GM18951 (cell line): Measurements from ENCODE around the gene ZNF609.

ENCODE experiments used
- POLR2A ChIP-seq: IDR thresholded peaks from 4 replicates; pipeline ENCODE4 v1.6.1; 2011; ENCODE audit warnings: mild to moderate bottlenecking; ENCODE audit not compliant: insufficient read length, insufficient read depth; ENCODE audit errors: extremely low read depth
- in situ Hi-C: fragments of 300-500 bp; cut with MboI; formaldehyde crosslinking; loops from one replicate; pipeline ENCODE4 v1.12.0; 2022; ENCODE audit warnings: low sequenced_read_pairs, mixed read lengths, inconsistent platforms; ENCODE audit not compliant: unreplicated experiment

ZNF609 gene

DNA sequence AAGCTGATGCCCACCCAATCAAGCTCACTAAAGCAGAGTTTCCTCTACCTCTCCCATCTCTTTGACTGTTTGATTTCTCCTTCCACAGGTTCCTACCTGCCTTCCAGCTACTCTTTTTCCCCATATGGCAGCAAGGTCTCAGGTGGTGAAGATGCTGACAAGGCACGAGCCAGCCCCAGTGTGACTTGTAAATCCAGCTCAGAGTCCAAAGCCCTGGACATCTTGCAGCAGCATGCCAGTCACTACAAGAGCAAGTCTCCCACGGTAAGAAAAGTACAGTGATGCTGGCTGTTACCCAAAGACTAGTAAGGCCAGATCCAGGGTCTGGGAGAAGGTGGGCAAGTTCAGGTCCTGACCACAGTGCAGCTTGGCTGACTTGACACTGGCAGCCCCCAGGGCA lies 219.7 kb downstream of the ZNF609 start:
- in situ Hi-C loops = loop anchor here (10.0 to 25.0 kb wide), 2 partner anchors 55 to 468 kb away; no protein-coding TSS in a partner anchor
- no peak for TF ChIP-seq POLR2A

DNA sequence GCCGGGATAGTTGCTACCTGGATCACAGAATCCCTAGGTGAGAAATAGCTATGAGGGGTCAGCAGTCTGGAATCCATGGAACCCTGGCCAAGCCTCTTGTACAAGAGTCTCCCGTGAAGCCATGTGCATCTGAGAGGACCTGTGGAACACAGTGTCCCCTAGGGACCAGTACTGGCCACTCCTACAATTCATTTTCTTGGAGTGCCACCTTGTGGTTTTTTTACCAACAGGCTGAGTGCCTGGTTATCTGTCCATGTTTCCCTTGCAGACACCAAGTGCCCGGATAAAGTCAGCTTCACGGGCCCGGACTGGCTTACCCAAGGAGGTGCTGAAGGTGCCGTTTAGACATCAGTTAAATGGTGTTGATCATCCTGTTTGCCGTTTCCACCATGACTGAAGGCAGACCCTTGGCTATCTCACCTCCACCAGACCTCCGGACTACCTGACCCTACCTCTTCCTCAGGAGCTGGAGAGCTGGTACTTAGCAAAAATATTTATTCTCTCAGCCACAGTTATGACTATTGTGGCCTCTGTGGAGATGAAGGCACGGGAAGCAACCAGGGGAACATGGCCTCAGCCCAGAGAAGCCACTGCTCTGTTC lies 221.1 kb downstream of the ZNF609 start:
- in situ Hi-C loops = loop anchor here (10.0 to 25.0 kb wide), 2 partner anchors 53 to 469 kb away; no protein-coding TSS in a partner anchor

DNA sequence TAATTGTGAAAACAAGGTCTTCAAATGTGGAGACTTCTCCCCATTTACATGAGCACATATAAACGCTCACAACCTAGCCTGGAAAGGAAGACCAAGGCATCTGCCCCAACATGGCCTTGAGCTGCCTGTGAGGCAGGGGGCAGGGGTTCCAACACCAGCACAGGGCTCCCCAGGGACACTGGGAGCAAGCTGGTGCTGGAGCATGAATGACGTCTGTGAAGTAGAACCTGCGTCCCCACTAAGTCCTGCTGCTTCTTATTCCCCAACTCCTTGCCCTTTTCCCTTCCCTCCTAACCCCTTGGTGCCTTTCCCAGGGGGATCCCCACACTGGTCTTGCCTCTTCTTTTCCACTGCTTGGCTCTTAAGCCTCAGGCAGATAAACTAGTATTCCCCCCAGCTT lies 221.9 kb downstream of the ZNF609 start:
- TF ChIP-seq POLR2A = no peak
- in situ Hi-C loops = loop anchor here (10.0 to 25.0 kb wide), 2 partner anchors 53 to 470 kb away; no protein-coding TSS in a partner anchor

More for the DNA sequence above, 221.1 kb downstream of the ZNF609 start:
- TF ChIP-seq POLR2A = no peak

DNA sequence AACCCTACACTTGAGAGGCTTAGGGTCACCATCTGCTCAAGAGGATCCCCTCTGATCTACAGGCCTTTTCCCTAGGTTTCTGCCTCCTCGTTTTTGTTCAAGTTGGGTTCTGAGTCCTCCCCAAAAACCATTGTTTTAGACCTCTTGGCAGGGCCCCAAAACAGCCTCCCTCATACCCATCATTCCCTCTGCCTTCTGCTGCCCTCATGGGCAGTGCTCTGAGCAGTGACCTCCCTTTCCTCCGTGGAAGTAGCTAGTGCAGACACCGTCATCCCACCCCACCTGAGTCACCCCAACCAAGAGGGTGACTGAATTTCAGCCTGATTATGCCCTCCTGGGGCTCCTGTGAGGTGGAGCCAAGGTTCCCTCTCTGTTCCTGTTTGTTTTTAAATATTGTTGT lies 223.0 kb downstream of the ZNF609 start:
- TF ChIP-seq POLR2A = no peak

DNA sequence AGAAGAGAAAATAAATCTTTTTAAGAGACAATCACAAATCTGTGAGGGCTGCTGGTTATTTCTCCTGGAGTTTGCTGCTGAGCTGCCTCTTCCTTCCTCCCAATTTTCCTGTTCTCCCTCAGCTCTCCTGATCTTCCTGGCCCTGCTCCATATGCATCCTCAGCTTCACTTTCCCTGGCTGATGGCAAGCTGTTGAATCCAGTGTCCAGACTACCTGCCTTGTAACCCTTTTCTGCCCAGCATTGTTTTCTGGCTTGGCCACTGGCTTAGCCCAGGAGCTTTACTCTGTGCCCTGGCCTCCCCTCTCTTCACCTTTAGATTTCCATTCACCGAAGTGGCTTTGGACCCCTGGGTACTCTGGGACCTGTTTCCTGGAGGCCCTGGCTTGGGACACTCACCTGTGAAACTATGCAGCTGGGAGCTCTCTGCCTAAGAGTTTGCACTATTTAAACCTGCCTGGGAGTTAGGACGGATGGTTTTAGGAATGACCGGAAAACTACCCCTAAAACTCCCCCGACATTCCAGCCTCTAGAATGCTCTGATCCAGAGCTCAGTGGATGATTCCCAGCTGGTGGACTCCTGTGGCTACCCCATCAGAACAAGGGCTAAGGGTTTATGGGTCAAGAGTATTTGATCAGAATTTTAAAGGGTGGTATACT lies 225.0 kb downstream of the ZNF609 start:
- in situ Hi-C loops = loop anchor here (10.0 to 25.0 kb wide), 2 partner anchors 49 to 473 kb away; no protein-coding TSS in a partner anchor

More for the DNA sequence above, 223.0 kb downstream of the ZNF609 start:
- in situ Hi-C loops = loop anchor here (10.0 to 25.0 kb wide), 2 partner anchors 51 to 471 kb away; no protein-coding TSS in a partner anchor

DNA sequence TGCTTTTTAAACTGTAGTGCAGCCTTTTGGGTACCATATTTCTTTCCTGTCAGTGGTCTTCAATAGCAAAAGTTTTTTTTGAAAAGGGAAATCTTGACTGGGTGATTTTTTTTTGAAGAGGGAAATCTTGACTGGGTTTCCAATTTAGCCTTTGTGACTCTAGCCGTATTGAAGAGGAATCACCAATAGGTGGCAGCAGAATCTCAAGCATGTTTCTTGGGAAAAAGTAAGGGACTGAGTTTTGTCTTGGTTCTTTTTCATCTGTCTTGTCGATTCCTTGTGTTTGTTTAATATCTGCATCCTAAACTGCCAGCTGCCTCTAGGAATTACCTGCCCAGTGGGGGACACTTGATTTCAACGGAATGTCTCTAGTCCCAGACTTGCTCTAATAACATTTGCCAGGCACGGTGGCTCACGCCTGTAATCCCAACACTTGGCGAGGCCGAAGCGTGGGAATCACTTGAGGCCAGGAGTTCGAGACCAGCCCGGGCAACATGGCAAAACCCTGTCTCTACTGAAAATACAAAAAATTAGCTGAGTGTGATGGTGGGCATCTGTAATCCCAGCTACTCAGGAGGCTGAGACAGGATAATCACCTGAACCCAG lies 225.9 kb downstream of the ZNF609 start:
- in situ Hi-C loops = loop anchor here (10.0 to 25.0 kb wide), 2 partner anchors 49 to 474 kb away; no protein-coding TSS in a partner anchor
- TF ChIP-seq POLR2A = no peak

More for the DNA sequence above, 225.0 kb downstream of the ZNF609 start:
- TF ChIP-seq POLR2A = no peak

- in situ Hi-C loops = loop anchor here (10.0 to 25.0 kb wide), 2 partner anchors 48 to 475 kb away; no protein-coding TSS in a partner anchor
These were observed 226.8 kb downstream of the ZNF609 start for GRCh38 chr15:64687172-64687571.

GRCh38 chr15:64687688-64688087 lies 227.3 kb downstream of the ZNF609 start:
- in situ Hi-C loops = loop anchor here (10.0 to 25.0 kb wide), 2 partner anchors 47 to 475 kb away; no protein-coding TSS in a partner anchor
- TF ChIP-seq POLR2A = no peak

More at GRCh38 chr15:64687172-64687571, 226.8 kb downstream of the ZNF609 start:
- TF ChIP-seq POLR2A = no peak

GRCh38 chr15:64688770-64689169 lies 228.4 kb downstream of the ZNF609 start:
- in situ Hi-C loops = loop anchor here (10.0 to 25.0 kb wide), 2 partner anchors 46 to 476 kb away; no protein-coding TSS in a partner anchor
- no peak for TF ChIP-seq POLR2A

GRCh38 chr15:64690008-64690407 lies 229.6 kb downstream of the ZNF609 start:
- no peak for TF ChIP-seq POLR2A
- in situ Hi-C loops = loop anchor here (25.0 kb wide), 1 partner anchor 478 kb away; no protein-coding TSS in a partner anchor

GRCh38 chr15:64690578-64691296 lies 230.4 kb downstream of the ZNF609 start:
- in situ Hi-C loops = loop anchor here (25.0 kb wide), 1 partner anchor 478 kb away; no protein-coding TSS in a partner anchor
- TF ChIP-seq POLR2A = no peak

- TF ChIP-seq POLR2A = no peak
- in situ Hi-C loops = loop anchor here (25.0 kb wide), 1 partner anchor 480 kb away; no protein-coding TSS in a partner anchor
These were observed 231.7 kb downstream of the ZNF609 start for GRCh38 chr15:64691896-64692565.
